Ovary (tissue), 9 donors: ENCODE data around the gene SHISA6. TPM values are rescaled to one million over a fixed set of nuclear protein-coding genes. Genes with fewer than 3 reads are reported as not detected.

Experiments used
- DNase-seq, 5 donors: peaks; one replicate each; pipeline ENCODE4 v3.0.0-alpha.2; 2019 to 2020
- H3K27ac ChIP-seq, 2 donors: fragments of 200-600 bp; one replicate each; pipeline versions ENCODE4 v1.5.1 to v1.8.0; 2019 to 2022
- H3K27me3 ChIP-seq: fragments of 200-600 bp; one replicate; pipeline ENCODE4 v1.8.0; 2022
- H3K36me3 ChIP-seq: fragments of 200-600 bp; sonication (generic); one replicate; pipeline ENCODE4 v1.5.1; 2019
- H3K4me1 ChIP-seq: one replicate; pipeline ENCODE4 v1.8.1; 2013; ENCODE audit warnings: mild to moderate bottlenecking, moderate library complexity; ENCODE audit not compliant: insufficient read depth
- H3K4me3 ChIP-seq: fragments of 200-600 bp; sonication (generic); one replicate; pipeline ENCODE4 v1.5.1; 2017
- H3K9me3 ChIP-seq, 2 donors: fragments of 200-600 bp in 1 of 2; sonication (generic) in 1 of 2; one replicate each; pipeline versions ENCODE4 v1.5.1 to v1.8.1; 2013 to 2019; ENCODE audit warnings: mild to moderate bottlenecking in 1 of 2, moderate library complexity in 1 of 2
- CTCF ChIP-seq, 3 donors: fragments of 450-650 bp in 2 of 3; fragments of 200-600 bp in 1 of 3; IDR thresholded peaks; one replicate each; pipeline versions ENCODE4 v1.5.1 to v1.8.0; 2016 to 2022; ENCODE audit warnings: antibody characterized with exemption in 3 of 3, mild to moderate bottlenecking in 1 of 3
- EP300 ChIP-seq: sonication (generic); formaldehyde crosslinking; IDR thresholded peaks from one replicate; pipeline ENCODE4 v1.6.1; 2017; ENCODE audit warnings: antibody characterized with exemption
- POLR2A ChIP-seq: fragments of 450-650 bp; IDR thresholded peaks from one replicate; pipeline ENCODE4 v1.6.1; 2017; ENCODE audit warnings: antibody characterized with exemption, mild to moderate bottlenecking, moderate library complexity
- WGBS, 3 donors: extraction: QIAGEN DNeasy Blood & Tissue Kit in 1 of 3; methylation state at CpG; one replicate each; pipeline versions ENCODE4 v1.1.5 to v1.1.7; 2013 to 2017; 5-methylcytosine and 5-hydroxymethylcytosine counted together
- intact Hi-C, 4 donors: fragments of 100-400 bp; cut with DNase I; formaldehyde crosslinking; loops; one replicate each; pipeline versions ENCODE4 v1.11.0 to v1.15.1; 2022 to 2023
- polyA plus RNA-seq, 2 donors: library from polyadenylated mRNA; stranded (reverse); fragments of 200-250 nt in 1 of 2; fragments of 350-450 nt in 1 of 2; fragmentation: Illumina TruSeq in 1 of 2; extraction: RNeasy Lipid Tissue Mini Kit (QIAGEN cat#74804) in 1 of 2; gene quantifications; one replicate each; pipeline ENCODE4 v1.2.3, GENCODE V29; 2013 to 2014
- total RNA-seq, 7 donors: library from RNA; depleted of rRNA in 2 of 7; stranded (reverse); fragments of >200 nt in 2 of 7; fragmentation: NEBNext Ultra II Directional in 3 of 7; extraction: Animal tissue kit (Norgen Biotek cat#: 25700) in 3 of 7; gene quantifications; one replicate each; pipeline versions ENCODE4 v1.1.0 to v1.2.4, GENCODE V29; 2016 to 2023
- donor health status: DM: no; HTN: no; CAD: no; lungs with moderate emphysema.
- donor health status: DM: no; HTN: no; CAD: no.
- donor health status: Bipolar disorder and iron deficiency.
- donor health status: DM: yes; HTN: yes; CAD: no.
- donor health status: DM: no; HTN: no; CAD: no.
- donor health status: DM: yes; HTN: yes; CAD: no.

Gene SHISA6
- total and polyA plus RNA-seq, 9 donors = 0.10 to 1.5 (median 0.38) TPM

- TF ChIP-seq POLR2A (no peak), CTCF (IDR thresholded peaks at IDR 0.05) (no peak), EP300 (no peak)
- Histone ChIP-seq H3K4me3 (no peak overlapping the region), H3K36me3 (no peaks in the 10 kb centered on the region), H3K27me3 (no peaks in the 10 kb centered on the region), H3K27ac (no peak overlapping the region), H3K4me1 (peaks cover 9% of the 10 kb centered on the region), H3K9me3 (no peaks in the 10 kb centered on the region)
- DNase-seq = no peak
- intact Hi-C loops = no loop called here
- WGBS, 3 donors = 96 to 100% (median 97%) methylated on average over 1 of the region's 1 CpG
Measured at GRCh38 chr17:11492511-11492910, 251.5 kb downstream of the SHISA6 start.

GRCh38 chr17:11493936-11494335, 252.9 kb downstream of the SHISA6 start:
- Histone ChIP-seq H3K27ac (no peak overlapping the region), H3K36me3 (no peaks in the 10 kb centered on the region), H3K27me3 (no peaks in the 10 kb centered on the region), H3K9me3 (no peaks in the 10 kb centered on the region), H3K4me3 (no peak overlapping the region), H3K4me1 (peaks cover 9% of the 10 kb centered on the region)
- intact Hi-C loops = no loop called here
- DNase-seq = no peak
- no peak for TF ChIP-seq POLR2A
- no peak for TF ChIP-seq EP300
- no peak for TF ChIP-seq CTCF (IDR thresholded peaks at IDR 0.05)

- Histone ChIP-seq H3K27me3 (no peaks in the 10 kb centered on the region), H3K4me1 (peaks cover 9% of the 10 kb centered on the region), H3K9me3 (no peaks in the 10 kb centered on the region), H3K4me3 (no peak overlapping the region), H3K27ac (no peak overlapping the region), H3K36me3 (no peaks in the 10 kb centered on the region)
- DNase-seq = no peak
- WGBS, 3 donors = 57 to 59% (median 57%) methylated on average over 3 of the region's 3 CpGs
- intact Hi-C loops = no loop called here
- TF ChIP-seq EP300 = no peak
- TF ChIP-seq CTCF (IDR thresholded peaks at IDR 0.05) = no peak
- TF ChIP-seq POLR2A = no peak
Measured at GRCh38 chr17:11495613-11496012, 254.6 kb downstream of the SHISA6 start.

GRCh38 chr17:11499881-11500280, 258.9 kb downstream of the SHISA6 start:
- intact Hi-C loops = no loop called here
- no peaks in the 10 kb centered on the region for H3K27me3 ChIP-seq

More at GRCh38 chr17:11499881-11500280, 258.9 kb downstream of the SHISA6 start:
- no peak overlapping the region for H3K27ac ChIP-seq
- peaks cover 2% of the 10 kb centered on the region for H3K4me1 ChIP-seq
- H3K36me3 ChIP-seq = no peaks in the 10 kb centered on the region
- 86 to 89% (median 88%) methylated on average over 3 of the region's 3 CpGs for WGBS, 3 donors
- TF ChIP-seq POLR2A = no peak
- no peak for TF ChIP-seq CTCF (IDR thresholded peaks at IDR 0.05)
- TF ChIP-seq EP300 = no peak
- H3K9me3 ChIP-seq = no peaks in the 10 kb centered on the region
- H3K4me3 ChIP-seq = no peak overlapping the region
- DNase-seq = no peak
